CD4-positive, alpha-beta T cell treated with Interleukin-4 for 4 hours (primary cell): ENCODE results near the gene AP1B1.
"Not testable (repeated sequence)": the region's sequence is repeated elsewhere in the genome, so short reads cannot be mapped to it uniquely, and the experiment has no call there.

Experiments used
- DNase-seq: peaks from one replicate; pipeline ENCODE4 v3.0.0-alpha.2; 2020

AP1B1 gene

DNA sequence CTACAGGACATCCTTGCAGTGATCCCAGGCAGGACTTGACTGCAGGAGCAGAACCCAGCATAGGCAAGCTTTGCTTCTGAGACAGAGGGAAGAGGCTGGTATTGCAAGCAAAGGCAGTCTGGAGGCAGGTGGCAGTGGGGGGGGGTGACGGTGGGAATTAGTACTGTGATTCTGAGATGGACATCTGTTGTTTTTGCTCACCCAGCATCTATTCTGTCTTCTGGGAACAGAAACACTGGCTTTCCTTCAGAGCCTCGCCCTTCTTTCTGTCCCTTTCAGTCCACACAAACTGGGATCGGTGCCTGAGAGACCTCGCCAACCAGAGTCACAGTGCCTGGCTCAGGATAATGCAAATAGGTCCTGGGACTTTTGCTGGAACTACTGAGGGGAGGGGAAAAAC is 41.7 kb downstream of the AP1B1 start:
- no peak for DNase-seq

DNA sequence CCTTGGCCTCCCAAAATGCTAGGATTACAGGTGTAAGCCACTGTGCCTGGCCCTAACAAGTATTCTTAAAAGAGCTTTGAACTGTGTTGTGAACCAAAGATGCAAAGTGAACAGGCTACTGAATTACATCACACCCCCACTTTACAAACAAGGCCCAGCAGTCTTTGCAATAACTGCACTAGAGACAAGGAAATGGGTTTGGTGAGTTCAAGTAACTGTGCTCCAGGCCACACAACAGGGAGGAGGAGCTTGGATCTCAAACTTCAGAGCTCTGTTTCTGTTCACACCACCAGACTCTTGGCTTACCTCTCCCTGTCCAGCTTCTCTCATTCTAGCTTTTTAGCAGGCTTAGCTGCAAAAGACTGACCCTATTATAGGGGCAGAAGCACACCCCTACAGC is 42.4 kb downstream of the AP1B1 start:
- DNase-seq: no peak

GRCh38 chr22:29344889-29345288 is 43.5 kb downstream of the AP1B1 start:
- not testable (repeated sequence) for DNase-seq

DNA sequence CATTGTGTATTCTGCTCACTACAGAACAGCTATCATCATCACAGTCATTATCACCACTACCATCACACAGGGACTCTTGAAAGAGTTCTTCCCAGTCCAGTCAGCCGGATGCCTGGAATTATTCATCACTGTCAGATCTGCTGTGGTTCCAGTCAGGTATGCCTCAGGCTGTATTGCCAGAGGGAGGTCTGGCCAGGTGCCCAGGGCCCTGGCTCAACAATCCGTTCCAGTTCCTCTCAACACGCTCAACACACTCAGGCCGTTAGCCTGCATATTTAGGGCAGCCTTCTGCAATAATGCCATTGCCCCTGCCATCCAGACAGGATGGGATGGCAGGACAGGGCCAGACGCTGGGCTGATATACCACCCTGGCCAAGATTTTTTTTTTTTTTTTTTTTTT is 44.2 kb downstream of the AP1B1 start:
- no peak for DNase-seq

GRCh38 chr22:29343313-29343805 is 45.0 kb downstream of the AP1B1 start:
- no peak for DNase-seq

- no peak for DNase-seq
Observed at GRCh38 chr22:29342577-29343312, 45.6 kb downstream of the AP1B1 start.

DNA sequence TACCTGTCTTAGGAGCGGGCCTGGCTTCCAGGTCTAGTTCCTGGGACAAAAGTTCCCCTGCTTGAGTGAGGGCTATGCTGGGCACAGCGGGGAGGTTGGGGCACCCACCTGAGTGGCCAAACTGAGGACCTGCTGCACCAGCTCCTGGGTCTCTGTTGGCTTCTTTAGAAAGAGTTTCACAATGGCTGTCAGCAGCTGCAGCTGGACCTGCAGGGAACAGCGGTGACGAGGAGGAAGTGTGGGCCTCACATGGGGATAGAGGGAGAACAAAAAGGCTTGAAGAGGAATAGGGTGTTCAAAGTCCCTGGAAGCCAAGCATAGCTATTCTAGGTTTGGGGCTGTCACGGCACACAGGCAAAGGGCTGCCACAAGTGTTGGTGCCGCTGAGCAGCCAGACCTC is 46.2 kb downstream of the AP1B1 start:
- no peak for DNase-seq

GRCh38 chr22:29341849-29342127 is 46.6 kb downstream of the AP1B1 start:
- no peak for DNase-seq

DNA sequence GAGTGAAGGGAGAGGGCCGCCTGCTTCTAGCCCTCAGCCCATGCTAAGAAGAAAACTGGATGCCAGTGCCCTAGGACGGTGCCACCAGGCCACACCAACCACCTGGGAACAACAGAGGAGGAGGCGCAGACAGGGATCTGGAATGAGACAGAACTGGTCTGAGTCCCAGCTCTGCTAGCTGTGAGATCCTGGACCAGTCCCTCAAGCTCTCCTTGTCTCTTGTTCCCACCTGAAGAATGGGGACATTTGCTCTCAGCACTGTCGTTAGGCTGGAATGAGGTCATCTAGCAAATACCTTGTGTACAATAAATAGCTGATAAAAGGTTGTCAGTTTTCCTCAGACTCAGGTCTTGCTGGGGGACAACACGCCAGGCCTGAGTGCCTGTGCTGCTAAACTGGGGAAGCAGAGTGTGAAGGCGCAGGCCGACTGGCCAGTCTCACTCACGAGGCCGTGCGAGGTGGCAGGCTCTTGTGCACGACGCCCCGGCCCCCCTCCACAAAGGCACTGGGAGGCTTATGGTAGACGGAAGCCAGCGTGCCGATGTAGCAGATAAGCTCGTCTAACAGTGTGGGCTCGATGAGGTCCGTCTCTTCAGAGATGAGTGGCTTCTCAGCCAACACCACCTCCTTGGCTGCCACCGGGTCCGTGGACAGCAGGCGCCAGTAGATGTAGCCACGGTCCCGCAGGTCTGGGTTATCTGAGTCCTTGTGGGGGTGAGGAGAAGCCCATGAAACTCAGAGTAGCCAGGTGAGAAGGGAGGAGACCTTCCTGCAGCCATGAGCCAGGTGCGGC is 47.1 kb downstream of the AP1B1 start:
- no peak for DNase-seq

DNA sequence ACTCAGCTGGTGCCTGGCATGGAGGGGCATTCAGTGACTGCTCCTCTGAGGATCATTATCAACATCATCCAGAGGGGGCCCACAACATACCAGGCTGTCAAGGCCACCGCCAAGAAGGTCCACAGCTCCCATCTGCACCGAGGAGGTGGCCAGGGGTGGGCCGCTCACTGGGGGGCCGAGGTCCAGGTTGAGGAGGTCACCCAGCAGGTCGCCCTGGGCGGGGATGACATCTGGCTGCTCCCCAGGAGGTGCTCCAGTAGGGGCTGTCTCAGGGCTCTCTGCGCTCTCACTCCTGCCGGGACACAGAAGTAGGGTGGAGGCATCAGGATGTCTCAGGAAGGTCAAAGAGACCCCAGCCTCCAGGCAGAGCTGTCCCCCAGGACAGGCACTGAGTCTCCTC is 47.8 kb downstream of the AP1B1 start:
- no peak for DNase-seq

GRCh38 chr22:29339381-29340235 is 48.8 kb downstream of the AP1B1 start:
- DNase-seq: no peak

- no peak for DNase-seq
Observed at GRCh38 chr22:29338398-29338797, 50.0 kb downstream of the AP1B1 start.

DNA sequence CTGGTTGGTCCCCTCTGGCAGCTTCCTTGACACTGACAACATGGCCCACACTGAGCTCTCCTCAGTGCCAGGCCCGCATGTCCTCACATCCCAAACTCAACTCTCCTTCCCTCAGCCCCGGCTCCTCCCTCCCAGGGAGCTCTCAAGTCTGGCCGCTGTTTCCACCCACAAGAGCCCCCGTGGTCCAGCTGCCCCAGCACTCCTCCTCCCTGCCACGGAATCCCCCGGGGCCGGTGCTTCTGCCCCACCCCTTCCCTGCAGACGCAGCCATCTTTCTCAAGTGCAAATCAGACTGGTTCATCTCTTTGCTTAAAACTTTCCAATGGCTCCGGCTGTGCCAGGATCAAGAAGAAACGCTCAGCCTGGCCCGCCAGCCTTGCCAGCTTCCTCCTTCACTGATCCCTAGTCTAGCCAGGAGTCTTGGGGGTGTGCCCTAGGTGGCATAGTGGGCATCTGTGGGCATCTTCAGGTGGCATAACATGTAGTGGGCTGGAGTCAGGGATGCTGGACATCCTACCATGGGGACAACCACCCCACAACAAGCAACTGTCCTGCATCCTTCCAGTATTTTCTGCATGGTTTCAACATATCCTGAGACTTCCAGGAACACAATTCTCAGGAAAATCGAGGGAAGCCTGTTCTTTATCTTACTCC is 50.6 kb downstream of the AP1B1 start:
- no peak for DNase-seq

DNA sequence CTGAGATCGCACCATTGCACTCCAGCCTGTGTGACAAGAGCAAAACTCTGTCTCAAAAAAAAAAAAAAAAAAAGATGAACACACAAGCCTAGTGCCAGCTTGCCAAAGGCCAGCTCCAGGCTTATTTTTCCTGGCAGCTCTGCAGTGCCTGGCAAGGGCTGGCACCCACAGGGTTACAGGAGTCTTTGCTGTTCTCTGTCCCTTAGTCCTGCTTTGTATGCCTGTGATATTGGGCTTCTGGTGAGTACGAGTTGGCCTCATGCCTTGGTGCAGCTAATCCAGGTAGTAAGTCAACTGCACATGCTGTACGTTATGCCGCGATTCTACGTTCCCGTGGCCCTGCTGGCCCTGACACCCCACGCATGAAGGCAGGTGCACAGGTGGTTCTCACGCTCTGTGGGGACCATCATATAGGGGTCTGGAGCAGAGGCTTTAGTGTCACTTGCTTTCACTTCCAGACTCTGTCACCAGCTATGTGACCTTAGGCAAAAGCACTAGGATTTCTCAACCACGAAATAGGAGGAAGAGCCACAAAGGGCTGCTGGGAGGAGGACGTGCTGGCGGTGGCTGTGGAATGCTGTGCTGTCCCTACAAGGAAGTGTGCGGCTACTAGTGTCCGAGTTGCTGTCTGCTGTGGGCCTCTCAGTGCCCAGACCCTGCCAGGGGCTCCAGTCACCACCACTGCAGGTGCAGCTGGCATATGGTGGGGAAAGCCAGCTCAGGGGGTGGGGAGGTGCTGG is 51.4 kb downstream of the AP1B1 start:
- DNase-seq: no peak

DNA sequence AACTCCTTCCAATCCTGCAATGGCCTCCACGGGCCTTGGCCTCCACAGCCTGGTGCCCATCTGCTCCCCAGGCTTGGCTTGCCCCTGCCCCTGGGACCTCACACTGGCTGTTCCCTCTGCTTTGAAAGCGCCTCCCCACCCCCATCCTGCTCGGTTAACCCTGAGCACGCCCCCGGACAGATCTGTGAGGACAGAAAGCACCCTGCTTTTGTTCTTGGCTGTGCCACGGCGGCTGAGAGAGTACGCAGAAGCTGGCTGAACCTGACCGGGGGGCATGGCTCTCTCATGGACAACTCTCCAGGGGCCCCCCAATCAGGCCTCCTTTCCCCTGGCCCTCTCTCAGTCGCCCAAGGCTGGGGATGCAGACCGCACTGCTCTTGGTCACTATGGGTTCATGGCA is 52.7 kb downstream of the AP1B1 start:
- DNase-seq: no peak

DNA sequence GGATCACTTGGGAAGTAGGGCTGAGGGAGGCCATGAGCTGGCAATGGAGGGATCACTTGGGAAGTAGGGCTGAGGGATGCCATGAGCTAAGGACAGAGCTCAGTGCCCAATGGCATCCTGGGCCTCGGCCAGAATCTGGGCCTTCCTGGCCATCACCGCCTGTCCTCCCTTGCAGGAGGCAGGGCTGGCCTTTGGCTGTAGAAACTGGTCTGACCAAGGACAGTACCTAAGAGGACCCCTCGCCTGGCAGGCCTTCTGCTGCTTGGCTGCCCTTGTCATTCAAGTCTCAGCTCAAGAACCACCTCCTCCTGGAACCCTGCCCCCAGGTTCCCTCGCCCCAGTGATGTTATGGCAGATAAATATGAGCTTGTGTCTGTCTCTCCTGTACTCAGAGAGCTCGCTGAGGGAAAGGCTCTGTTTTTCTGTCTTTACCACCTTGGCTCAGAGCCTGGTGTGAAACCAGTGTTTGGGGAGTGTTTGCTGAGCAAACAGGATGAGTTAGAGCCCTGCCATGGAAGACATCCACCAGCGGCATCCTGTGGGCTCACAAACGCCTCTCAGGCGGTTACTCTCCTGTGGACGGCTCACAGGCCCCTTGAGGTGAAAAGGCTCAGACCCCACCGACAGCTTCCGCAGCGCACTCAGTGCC is 53.5 kb downstream of the AP1B1 start:
- DNase-seq: no peak

GRCh38 chr22:29334148-29334547 is 54.2 kb downstream of the AP1B1 start:
- DNase-seq: no peak

- DNase-seq: no peak
Observed at GRCh38 chr22:29332886-29333496, 55.4 kb downstream of the AP1B1 start.

- DNase-seq: no peak
Observed at GRCh38 chr22:29331658-29332300, 56.6 kb downstream of the AP1B1 start.

GRCh38 chr22:29331213-29331612 is 57.2 kb downstream of the AP1B1 start:
- no peak for DNase-seq

DNA sequence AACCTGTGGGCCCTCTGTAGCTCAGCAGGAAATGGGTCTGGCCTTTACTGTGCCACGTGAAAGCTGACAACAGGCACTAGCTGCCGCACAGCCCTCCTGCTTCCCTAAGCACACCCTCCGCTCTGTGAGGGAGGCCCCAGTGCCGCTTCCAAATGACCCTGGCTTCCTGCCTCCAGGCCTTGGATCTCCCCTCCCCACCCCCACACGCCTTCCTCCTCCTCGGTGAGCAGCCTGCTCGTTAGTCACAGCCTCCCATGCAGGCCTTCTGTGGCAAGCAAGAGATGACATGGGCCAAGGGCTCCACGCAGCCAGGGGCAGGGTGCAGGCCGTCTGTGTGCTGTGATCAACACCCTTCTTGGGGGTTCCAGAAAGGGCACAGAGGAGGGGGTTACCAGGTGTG is 57.6 kb downstream of the AP1B1 start:
- DNase-seq: no peak
